HL-60/S4 treated with phorbol 12-myristate 13-acetate at 8.2 ng/mL for 4 days and 3 days (cell line): Measurements from ENCODE around the gene PDE2A.

Source experiments
- in situ Hi-C: fragments of 300-500 bp; cut with MboI; formaldehyde crosslinking; loops from 2 replicates; pipeline ENCODE4 v1.15.0; 2022; ENCODE audit warnings: low sequenced_read_pairs

PDE2A gene

DNA sequence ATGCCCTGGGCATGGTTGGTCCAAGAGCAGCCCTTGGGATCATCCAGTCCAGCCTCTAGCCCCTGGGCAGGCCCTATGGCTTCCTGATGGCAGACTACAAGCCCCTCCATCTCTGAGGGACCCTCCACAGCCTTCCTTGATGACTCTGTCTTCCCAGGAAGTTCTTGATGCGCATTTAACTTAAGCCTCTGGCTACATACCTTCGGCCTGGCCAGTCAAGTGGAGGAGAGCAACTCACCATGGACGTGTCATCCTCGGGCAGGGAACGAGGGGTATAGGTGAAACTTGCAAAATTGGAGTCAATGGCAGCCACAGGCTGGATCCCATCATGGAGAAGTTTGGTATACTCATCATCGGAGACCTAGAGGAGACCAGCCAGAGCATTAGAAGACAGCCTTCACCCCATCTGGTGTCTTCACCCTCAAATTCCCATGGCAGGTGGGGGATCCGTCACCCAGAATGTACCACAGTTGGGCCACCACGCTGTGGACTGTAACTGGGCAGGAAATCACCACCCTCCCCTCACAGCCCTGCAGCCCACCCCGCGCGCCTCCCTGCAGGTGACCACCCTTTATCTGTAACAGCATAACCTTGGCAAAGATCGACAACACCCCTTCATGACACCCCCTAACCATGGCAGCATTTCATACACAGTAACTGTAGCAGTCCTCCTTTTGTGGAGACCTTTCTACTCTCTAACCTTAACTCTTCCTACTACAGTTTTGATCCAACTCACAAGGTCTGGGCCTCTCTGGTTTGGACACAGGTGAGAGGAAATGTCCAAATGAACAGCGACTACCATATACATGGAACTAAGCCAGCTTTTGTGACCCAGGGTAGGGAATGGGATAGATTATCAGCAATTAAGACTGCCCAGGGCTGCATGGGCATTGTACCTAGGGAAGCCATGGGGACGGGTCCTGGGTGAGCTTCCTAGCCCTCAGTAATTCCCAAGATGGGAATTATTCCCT, 91.7 kb downstream of the PDE2A start:
- in situ Hi-C loops, result loop anchor here (10.0 kb wide), 1 partner anchor 92 kb away; the partner anchor contains the start of gene PDE2A

DNA sequence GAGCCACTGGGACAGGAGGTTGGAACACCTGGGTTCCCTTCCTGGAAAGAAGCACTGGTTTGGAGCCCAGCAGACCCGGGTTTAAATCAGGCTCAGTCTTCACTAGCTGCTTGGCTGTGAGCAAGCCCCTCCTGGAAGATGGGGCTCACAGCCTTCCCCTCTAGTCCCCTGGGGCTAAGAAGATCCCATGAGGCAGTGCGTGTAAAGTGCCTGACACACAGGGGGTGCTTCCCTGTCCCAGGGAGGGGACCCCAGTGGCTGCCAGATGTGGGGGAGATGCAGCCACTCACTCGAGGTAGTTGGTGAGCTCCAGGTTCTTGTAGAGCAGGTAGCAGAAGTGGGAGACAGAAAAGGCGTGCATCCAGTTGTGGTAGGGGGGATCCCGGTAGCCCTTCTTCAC, 93.2 kb downstream of the PDE2A start:
- in situ Hi-C loops, result loop anchor here (10.0 kb wide), 1 partner anchor 94 kb away; the partner anchor contains the start of gene PDE2A

DNA sequence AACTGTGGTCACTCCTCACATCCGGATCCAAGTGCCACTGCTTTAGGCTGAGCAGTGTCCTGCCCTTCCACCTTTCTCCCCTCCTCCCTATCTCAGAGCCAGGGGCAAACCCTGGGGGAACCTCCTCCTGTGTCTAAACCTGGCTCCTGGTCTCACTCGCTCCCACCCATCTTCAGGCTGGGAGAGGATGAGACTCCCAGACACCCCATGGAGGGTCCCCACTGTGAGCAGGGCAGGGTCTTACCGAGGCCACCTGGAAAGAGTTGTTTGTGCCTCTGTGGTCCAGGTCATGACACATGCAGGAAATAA, 93.6 kb downstream of the PDE2A start:
- in situ Hi-C loops, result loop anchor here (10.0 kb wide), 1 partner anchor 94 kb away; the partner anchor contains the start of gene PDE2A

DNA sequence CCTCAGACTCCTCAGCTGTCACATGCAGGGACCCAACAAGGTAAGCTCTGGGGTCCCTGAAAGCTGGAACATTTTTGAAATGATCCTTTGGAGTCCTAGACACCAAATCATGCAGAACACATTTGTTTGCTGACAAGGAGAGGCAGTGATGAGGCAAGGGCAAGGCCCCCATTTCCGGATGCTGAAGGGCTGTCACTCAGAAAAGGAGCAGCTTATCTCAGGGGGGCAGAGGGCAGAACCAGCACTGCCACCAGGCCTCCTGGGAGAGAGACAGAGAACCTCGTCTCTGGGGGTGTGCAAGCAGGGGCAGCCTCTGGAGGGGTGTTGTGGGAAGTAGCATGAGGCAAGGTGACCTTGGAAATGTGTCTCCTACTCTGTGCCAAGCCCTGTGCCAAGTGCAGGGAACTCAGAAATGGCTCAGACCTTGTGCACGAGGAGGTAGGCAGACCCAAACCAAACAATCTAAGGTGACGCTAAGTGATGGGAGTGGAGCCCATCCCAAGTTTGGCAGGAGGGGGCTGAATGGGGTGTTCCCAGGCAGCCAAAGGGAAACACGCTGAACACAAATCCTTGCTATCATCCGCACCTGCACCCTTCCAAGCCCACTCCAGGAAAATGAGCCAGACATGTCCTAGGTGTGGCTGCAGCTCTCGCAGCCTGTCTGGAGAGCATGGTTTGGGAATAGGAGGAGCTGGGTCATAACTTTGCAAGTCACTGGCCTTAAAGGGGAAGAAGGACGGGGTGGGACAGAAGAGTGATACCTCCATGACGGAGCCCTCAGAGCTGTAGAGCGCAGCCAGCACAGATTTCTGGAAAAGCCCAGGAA, 94.2 kb downstream of the PDE2A start:
- in situ Hi-C loops, result loop anchor here (10.0 kb wide), 2 partner anchors 95 to 105 kb away; partner anchors contain the start of gene PDE2A

DNA sequence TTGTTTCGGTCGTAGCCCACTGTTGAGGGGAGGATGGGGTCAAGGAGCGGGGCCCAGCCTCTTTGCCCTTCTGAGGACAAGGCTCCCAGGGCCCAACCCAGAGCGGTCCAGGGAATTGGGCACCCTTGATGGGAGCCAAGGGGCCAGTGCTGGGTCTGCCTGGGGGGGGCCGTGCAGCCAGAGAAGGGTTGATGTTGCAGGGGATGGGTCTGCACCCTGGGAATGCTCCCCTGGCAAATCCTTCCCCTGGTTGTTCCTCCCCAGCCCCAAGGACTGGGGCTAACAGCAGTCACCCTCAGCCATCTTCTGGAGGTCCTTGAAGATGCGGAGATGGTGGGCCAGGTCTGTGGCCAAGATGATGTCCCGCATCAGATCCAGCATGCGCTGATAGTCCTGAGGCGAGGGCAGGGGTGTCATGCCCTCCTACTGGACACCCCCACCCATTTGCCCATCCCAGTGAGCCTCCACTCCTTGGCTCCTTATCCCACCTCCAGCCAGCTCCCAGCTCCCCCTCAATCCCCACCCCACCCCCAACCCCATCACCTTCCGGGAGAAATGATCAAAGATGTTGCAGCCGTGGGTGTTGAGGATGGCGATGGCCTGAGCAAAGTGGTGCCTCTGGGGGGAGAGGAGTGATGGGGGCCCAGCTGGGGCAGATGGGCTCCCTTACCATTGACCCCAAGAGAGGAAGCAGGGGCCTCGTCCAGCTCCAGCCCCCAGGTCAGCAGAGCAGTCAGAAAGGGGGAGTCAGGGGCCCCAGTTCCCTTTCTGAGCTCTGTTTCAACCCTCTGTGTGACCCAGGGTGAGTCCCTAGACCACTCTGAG, 95.0 kb downstream of the PDE2A start:
- in situ Hi-C loops, result loop anchor here (10.0 kb wide), 1 partner anchor 104 kb away; no protein-coding TSS in a partner anchor

DNA sequence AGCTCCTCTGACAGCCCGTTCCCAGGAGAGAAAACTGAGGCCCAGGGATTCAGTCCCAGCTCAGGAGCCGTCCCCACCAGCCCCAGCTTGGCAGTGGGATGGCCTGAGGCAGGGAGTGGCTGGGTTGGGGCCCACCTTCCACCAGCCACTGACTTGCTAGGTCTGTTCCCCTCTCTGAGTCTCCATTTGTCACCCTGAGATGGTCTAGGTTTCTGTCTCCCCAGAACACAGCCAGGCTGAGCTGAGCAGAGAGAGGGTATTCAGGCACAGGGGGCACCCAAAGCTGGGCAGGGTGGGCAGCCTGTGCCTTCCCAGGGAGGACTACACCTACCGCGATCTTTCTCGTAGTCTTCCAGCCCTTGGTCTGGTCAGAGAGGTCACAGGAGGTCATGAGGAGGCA, 95.7 kb downstream of the PDE2A start:
- in situ Hi-C loops, result loop anchor here (10.0 kb wide), 1 partner anchor 104 kb away; no protein-coding TSS in a partner anchor

DNA sequence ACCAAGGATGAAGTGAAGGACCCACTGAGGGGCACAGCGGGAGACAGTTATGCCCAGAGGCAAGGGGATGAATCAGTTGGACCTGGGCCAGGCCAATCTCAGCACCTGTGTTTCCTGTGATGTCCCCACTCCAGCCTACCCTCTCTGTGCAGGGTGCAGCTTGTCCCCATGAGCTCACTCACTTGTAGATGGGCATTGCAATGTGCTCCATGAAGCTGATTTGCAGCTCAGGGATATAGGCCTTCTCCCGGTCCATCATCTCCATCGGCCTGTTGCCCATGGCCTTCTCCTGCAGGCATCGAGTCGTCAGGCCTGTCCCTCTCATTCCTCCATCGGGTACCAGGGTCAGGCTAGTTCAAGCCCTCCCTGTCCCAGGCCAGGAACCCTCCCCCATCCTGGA, 96.2 kb downstream of the PDE2A start:
- in situ Hi-C loops, result loop anchor here (10.0 kb wide), 1 partner anchor 103 kb away; no protein-coding TSS in a partner anchor

DNA sequence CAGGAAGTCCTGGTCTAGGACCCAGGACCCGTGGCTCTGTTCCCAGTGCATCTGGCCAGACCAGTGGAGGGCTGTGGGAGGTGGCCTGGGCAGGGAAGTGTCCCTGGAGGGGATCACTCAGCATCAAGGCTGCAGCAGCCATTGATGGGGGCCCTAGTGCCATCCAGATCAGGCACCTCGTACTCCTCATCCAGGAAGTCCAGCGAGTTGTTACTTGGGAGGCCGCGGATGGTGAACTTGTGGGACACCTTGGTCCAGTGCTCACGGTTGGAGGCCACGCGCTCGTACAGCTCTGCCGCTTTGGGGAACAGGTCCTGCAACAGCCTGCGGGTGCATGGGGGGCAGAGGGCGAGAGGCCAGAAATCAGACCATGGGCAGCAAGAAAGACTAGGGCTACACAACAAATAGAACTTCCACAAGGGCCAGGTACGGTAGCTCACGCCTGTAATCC, 96.9 kb downstream of the PDE2A start:
- in situ Hi-C loops, result loop anchor here (10.0 kb wide), 1 partner anchor 102 kb away; no protein-coding TSS in a partner anchor

DNA sequence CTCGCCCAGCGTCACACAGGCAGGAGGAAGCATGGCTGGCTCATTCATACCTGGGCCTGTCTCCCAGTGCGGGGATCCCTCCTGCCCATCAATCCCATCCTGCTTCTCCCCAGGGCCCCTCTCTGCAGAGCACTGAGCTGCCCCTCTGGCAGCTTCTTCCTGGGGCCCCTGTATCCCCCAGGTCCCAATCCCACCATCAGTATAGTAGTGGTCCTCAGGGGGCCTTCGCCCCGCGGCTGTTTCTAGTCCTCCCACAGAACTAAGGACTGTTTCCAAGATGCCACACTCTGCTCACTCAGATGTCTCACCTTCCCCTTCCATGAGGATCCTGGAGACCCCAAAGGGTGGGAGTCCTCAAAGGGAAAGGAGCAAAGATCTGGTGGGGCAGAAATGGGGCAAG, 97.6 kb downstream of the PDE2A start:
- in situ Hi-C loops, result loop anchor here (10.0 kb wide), 1 partner anchor 102 kb away; no protein-coding TSS in a partner anchor

DNA sequence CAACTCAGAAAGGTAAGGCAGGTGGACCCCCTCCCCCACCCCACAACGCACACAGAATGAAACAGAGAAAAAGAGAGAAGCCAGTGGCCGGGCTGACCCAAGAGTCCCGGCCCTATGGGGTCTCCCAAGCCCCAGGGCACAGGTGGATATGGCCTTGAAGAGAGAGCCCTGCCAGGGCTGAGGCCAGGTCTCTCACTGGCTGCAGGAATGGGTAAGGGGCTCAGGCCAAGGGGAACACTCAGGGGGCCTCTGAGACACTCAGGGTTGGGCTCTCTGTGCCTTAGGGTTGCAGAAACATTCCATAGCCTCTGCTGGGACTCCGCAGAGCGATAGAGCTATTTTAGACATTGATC, 98.0 kb downstream of the PDE2A start:
- in situ Hi-C loops, result loop anchor here (10.0 kb wide), 1 partner anchor 101 kb away; no protein-coding TSS in a partner anchor

DNA sequence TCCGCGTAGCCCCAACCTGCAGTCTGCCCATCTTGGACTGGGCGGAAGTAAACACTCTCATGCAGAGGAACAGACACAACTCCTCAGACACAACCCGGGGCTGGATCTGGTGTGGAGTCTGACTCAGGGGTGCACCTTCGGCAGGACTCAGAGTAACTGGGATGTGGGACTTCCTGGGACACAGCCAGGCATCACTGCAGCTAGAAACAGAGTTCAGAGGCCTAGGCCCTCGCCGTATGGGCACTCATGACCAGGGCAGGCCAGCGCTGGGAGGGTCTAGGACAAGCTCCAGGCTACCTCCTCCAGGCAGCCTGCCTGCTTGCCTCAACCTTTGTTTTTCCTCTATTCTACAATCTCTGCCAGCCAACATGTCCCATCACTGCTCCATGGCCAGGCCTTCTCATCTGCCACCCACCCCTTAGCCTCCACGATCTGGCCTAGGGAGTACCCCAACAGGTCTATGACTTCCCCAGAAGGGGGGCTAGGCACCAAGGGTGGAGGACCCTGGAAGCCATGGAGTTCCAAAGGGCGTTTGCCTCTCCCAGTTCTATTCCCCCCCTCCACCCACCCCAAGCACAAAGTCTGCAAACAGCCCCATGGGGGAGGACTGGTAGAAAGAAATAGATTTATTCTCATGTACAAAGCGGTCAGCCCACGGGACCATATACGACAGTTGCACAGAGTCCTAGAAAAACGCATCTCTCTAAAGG, 98.5 kb downstream of the PDE2A start:
- in situ Hi-C loops, result loop anchor here (10.0 kb wide), 1 partner anchor 101 kb away; no protein-coding TSS in a partner anchor

DNA sequence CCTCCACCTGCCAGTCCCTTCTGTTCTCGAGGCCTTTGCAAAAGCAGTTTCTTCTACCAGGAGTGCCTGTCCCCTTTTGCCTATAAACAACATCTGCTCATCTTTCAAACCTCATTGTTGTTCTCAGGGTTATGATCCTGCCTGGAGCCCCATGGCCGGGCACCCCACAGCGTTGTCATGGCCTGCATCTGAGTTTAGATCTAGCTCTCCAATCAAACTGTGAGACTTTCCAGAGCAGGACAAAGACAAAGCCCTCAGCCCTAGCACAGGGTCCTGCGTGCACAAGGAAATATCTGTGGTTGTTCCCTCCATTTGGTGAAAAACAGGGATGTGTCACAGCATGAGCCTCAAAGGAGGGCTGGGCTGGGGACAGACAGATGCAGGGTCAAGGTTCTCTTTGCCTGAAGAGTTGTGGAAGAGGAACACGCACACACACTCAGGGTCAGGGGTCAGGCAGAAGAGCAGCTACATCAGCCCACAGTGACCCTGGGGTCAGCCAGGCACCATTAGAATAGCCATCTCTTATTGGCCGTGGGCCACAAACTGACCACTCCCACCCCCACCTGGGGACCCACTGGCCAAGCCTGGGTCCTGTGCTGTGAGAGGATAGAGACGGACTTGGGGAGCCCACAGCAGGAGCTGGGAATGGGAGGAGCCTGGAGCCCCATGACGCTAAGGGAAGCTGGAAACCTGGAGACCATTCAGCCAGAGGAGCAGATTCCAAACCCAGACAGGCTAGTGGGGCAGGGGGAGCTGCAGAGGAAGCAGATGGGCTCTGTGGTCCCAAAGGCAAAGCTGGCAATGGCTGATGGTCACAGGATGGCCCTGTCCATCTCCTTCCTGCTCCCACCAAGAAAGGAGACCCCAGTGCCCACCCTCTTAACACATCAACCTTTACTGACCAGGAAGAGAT, 99.4 kb downstream of the PDE2A start:
- in situ Hi-C loops, result loop anchor here (10.0 kb wide), 1 partner anchor 100 kb away; no protein-coding TSS in a partner anchor

DNA sequence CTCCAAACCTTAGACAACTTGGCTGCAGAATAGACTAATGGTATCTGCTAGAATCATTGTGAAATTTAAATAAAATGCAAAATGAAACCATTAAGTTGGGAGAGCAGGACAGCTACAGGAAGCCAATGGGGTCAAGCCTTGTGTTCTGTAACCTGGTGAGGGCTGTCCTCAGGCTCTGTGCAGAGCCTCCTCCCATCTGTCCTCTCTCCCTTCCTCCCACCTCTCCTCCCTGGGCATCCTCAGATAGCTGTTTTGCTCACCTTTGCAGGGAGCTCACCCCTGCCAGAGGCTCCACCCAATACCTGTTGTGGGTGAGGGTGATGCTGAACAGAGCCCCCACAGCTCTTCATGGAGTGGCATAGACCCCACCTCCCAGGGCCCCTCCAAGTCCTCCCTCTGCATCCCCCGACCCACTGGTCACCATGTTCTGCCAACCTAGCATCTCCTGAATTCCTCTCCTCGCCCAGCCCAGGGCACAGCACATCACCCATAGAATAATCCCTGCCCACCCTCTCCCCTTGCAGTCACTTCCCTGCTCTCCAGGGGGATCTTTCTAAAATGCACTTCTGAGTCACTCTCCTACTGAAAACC, 100.3 kb downstream of the PDE2A start:
- in situ Hi-C loops, result loop anchor here (10.0 kb wide), 1 partner anchor 99 kb away; no protein-coding TSS in a partner anchor

DNA sequence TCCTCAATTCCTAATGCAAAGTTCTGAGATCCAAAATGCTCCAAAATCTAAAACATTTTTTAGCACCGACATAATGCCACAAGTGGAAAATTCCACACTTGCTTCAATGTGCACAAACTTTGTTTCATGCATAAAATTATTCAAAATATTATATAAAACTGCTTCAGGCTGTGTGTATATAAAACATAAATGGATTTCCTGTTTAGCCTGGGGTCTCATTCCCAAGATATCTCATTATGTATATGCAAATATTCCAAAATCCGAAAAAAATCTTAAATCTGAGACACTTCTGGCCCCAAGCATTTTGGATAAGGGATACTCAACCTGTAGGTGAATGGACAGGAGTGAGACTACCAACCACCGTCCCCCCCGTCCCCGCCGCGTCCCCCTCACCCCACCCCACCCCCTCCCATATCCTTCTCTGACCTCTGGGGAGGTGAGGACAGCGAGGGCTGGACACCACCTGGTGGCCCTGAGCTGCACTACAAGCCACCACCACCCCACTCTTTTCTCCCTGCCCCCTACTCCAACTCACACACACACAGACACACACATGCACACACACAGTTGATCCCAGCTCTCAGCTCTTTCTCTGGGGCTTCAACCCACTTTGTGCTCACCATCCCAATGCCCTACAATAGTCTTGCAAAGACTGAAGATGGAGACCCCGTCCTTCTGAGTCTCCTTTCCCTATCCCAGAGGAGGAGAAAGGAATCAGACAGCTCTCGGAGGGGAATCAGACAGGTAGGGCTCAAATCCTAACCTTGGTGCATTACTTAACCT, 101.0 kb downstream of the PDE2A start:
- in situ Hi-C loops, result loop anchor here (10.0 kb wide), 1 partner anchor 98 kb away; no protein-coding TSS in a partner anchor

DNA sequence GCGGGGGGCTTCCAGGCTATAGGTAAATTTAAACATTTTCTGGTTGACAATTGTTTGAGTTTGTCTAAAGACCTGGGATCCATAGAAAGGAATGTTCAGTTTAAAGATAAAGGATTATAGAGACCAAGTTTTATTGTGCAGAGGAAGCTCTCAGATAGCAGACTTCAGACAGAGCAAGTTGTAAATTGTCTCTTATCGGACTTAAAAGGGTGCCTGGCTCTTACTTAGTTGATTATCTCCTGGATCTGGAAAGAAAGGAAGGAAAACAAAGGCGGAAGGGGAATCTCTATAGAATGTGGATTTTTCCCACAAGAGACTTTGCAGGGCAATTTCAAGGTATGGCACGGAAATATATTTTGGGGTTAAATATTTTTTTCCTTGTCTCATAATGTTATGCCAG, 101.7 kb downstream of the PDE2A start:
- in situ Hi-C loops, result loop anchor here (10.0 kb wide), 1 partner anchor 98 kb away; no protein-coding TSS in a partner anchor

DNA sequence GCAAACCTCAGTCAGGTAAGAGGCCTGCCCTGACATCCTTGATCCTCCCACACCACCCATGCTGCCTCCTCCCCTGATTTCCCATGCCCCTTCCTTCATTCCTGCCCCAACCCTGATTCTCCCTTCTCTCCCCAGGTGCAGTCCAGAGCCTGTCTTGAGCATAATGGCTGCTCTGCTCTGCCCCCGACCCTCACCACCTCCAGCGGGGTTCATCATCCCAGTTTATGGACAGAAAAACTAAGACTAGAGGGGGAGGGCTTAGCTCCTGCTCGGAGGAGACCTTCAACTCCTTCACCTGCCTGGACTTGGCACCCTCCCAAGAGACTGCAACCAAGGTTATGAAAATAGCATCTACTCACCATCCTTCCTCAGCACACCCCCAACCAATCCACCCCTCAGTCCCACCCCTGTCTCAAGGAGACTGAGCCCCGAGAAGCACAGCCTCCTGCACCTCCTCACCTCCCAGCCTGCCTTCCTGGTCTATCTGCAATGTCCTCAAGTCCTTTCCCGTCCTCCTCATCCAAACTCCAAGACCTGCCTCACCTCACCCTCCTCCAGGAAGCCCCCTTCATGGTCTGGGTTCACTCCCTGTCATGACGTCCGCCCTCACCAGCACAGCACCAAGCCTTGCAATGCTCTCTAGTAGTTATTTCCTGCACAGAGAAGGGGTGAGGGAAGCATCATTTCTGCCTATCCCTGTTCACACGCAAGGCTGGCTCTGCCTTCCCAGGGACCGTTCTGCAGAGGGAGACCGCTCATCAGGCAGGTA, 103.1 kb downstream of the PDE2A start:
- in situ Hi-C loops, result loop anchor here (10.0 kb wide), 1 partner anchor 96 kb away; no protein-coding TSS in a partner anchor
